HG03045 (cell line): ENCODE measurements around the gene PRKCE.
"Not testable (repeated sequence)": the region's sequence is repeated elsewhere in the genome, so short reads cannot be mapped to it uniquely, and the experiment has no call there.

Experiments used
- ATAC-seq: cut with Tn5 transposase; IDR thresholded peaks from one replicate; pipeline ENCODE4 v1.9.1; 2021; ENCODE audit warnings: mild to moderate bottlenecking, moderate library complexity; ENCODE audit not compliant: unreplicated experiment

The PRKCE gene

GRCh38 chr2:45695480-45696007, 44.1 kb downstream of the PRKCE start:
- ATAC-seq = peak; percentile 45

GRCh38 chr2:45696708-45697107, 45.2 kb downstream of the PRKCE start:
- no peak for ATAC-seq

- no peak for ATAC-seq
Observed at GRCh38 chr2:45697190-45697589, 45.7 kb downstream of the PRKCE start.

GRCh38 chr2:45698554-45698953, 47.1 kb downstream of the PRKCE start:
- ATAC-seq = no peak

- no peak for ATAC-seq
Observed at GRCh38 chr2:45699032-45699658, 47.7 kb downstream of the PRKCE start.

GRCh38 chr2:45700407-45701013, 49.0 kb downstream of the PRKCE start:
- no peak for ATAC-seq

GRCh38 chr2:45705233-45705632, 53.8 kb downstream of the PRKCE start:
- no peak for ATAC-seq

- no peak for ATAC-seq
Observed at GRCh38 chr2:45706033-45706432, 54.6 kb downstream of the PRKCE start.

GRCh38 chr2:45707006-45707405, 55.5 kb downstream of the PRKCE start:
- no peak for ATAC-seq

- ATAC-seq = no peak
Observed at GRCh38 chr2:45707661-45708060, 56.2 kb downstream of the PRKCE start.

- ATAC-seq = no peak
Observed at GRCh38 chr2:45708501-45708900, 57.0 kb downstream of the PRKCE start.

- ATAC-seq = no peak
Observed at GRCh38 chr2:45709137-45709536, 57.7 kb downstream of the PRKCE start.

- ATAC-seq = no peak
Observed at GRCh38 chr2:45710468-45710867, 59.0 kb downstream of the PRKCE start.

- no peak for ATAC-seq
Observed at GRCh38 chr2:45711224-45711623, 59.7 kb downstream of the PRKCE start.

GRCh38 chr2:45712570-45712969, 61.1 kb downstream of the PRKCE start:
- no peak for ATAC-seq

GRCh38 chr2:45713136-45713535, 61.7 kb downstream of the PRKCE start:
- ATAC-seq = no peak

- ATAC-seq = no peak
Observed at GRCh38 chr2:45713591-45713990, 62.1 kb downstream of the PRKCE start.

GRCh38 chr2:45714679-45715078, 63.2 kb downstream of the PRKCE start:
- no peak for ATAC-seq

GRCh38 chr2:45715601-45716379, 64.3 kb downstream of the PRKCE start:
- ATAC-seq = no peak

- not testable (repeated sequence) for ATAC-seq
Observed at GRCh38 chr2:45716432-45716831, 65.0 kb downstream of the PRKCE start.

GRCh38 chr2:45716915-45717314, 65.4 kb downstream of the PRKCE start:
- no peak for ATAC-seq

GRCh38 chr2:45720210-45720609, 68.7 kb downstream of the PRKCE start:
- ATAC-seq = no peak
